Gastrocnemius medialis (tissue), 4 donors: ENCODE results near the gene MIAT.

Experiments
- POLR2A ChIP-seq, 2 donors: fragments of 450-650 bp; IDR thresholded peaks; one replicate each; pipeline ENCODE4 v1.6.1; 2017; ENCODE audit warnings: antibody characterized with exemption in 2 of 2, mild to moderate bottlenecking in 2 of 2, moderate library complexity in 2 of 2
- TF ChIP-seq, protein P1 (sequence below), 5 experiments: fragments of 450-650 bp in 3 of 5; fragments of 200-600 bp in 2 of 5; sonication (generic) in 2 of 5; IDR thresholded peaks in 4 of 5; conservative IDR thresholded peaks in 1 of 5; 1 replicate in 4 of 5; 2 replicates in 1 of 5; pipeline ENCODE4 v1.5.1; 2016 to 2019; ENCODE audit warnings: antibody characterized with exemption in 5 of 5, mild to moderate bottlenecking in 3 of 5, moderate library complexity in 3 of 5

DNA sequence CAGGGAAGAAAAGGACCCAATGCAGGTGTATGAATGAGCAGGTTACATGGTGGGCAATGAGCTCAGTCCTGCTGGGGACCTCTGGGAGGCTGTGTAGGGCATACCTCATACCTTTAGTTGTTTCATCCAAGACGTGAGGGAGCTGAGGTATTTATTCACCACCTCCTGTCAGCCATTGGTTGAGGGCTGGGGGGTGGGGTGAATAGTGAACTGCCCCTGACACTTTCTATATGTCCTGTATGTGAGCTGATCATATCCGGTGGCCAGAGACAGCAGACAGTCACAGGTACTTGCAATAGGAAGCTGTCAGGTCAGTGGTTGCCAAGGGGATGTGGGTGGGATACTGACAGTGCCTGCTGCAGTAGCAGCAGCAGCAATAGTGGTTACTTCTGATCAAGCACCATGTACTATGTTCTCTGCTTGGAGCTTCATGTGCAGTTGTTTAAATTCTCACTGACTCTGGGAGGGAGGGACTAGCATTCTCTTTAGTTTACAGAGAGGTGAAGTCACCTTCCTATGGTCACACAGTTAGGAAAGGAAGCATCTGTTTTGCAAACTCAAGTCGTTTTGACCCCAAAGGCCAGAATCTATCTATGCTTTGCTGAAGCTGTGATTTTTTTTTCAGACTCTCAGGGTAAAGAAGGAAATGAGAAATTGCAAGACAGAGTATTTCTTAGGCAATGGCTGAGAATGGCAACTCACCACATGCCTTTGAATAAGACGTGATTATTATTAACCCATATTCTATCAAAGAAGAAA is 54.0 kb downstream of the MIAT start:
- TF ChIP-seq POLR2A (IDR thresholded peaks at IDR 0.05), result no peak
- TF ChIP-seq, protein P1, sequence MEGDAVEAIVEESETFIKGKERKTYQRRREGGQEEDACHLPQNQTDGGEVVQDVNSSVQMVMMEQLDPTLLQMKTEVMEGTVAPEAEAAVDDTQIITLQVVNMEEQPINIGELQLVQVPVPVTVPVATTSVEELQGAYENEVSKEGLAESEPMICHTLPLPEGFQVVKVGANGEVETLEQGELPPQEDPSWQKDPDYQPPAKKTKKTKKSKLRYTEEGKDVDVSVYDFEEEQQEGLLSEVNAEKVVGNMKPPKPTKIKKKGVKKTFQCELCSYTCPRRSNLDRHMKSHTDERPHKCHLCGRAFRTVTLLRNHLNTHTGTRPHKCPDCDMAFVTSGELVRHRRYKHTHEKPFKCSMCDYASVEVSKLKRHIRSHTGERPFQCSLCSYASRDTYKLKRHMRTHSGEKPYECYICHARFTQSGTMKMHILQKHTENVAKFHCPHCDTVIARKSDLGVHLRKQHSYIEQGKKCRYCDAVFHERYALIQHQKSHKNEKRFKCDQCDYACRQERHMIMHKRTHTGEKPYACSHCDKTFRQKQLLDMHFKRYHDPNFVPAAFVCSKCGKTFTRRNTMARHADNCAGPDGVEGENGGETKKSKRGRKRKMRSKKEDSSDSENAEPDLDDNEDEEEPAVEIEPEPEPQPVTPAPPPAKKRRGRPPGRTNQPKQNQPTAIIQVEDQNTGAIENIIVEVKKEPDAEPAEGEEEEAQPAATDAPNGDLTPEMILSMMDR (IDR thresholded peaks at IDR 0.05 in 4 of 5, conservative IDR thresholded peaks at IDR 0.05 in 1 of 5), result no peak
